K562 (cell line): ENCODE data around the gene CSNK1A1. TPM values are rescaled to one million over a fixed set of nuclear protein-coding genes. Genes with fewer than 3 reads are reported as not detected.

Experiments
- ATAC-seq: fragments of 200-7000 bp; cut with Tn5 transposase; 3 replicates; pipeline ENCODE4 v1.9.1; 2020; ENCODE audit warnings: moderate library complexity
- BruUV-seq: library from RNA; stranded (reverse); fragments of 400-500 nt; replicated peaks from 2 replicates; lab custom pipeline; 2021; lab: Mats Ljungman, UMichigan
- CTCF ChIA-PET: fragments of 300-600 bp; formaldehyde crosslinking; extraction: SDS; loops from one replicate; lab custom pipeline; 2021; ENCODE audit warnings: low intra/inter-chr PET ratio; lab: Yijun Ruan, JAX
- POLR2A ChIA-PET: fragments of 300-600, 350-650 bp; sonication (Branson Sonifier 250); formaldehyde crosslinking; extraction: SDS; loops from one replicate; lab custom pipeline; 2021; ENCODE audit warnings: antibody characterized with exemption, inconsistent platforms; lab: Yijun Ruan, JAX
- DNase-seq, 4 experiments: peaks; one replicate each; pipeline versions ENCODE4 v3.0.0 to v3.0.0-alpha.2; 2011 to 2018; ENCODE audit warnings: low spot score in 3 of 4, mixed read lengths in 3 of 4; ENCODE audit errors: extremely low read depth in 1 of 4
- FAIRE-seq: peaks from 2 replicates; lab custom pipeline; 2011; peaks lifted over from hg19 to GRCh38; lab: Jason Lieb, UNC
- H2AFZ ChIP-seq: 2 replicates; pipeline ENCODE4 v1.6.0; 2011; ENCODE audit warnings: low read depth, low read length, control low read depth, inconsistent platforms
- H3K27ac ChIP-seq: fragments of 200-600 bp; 3 replicates; pipeline ENCODE4 v1.8.0; 2011; ENCODE audit warnings: low read depth, mild to moderate bottlenecking, control low read depth, inconsistent platforms, low read length, moderate library complexity, mixed read lengths; ENCODE audit errors: extremely low read depth
- H3K27me3 ChIP-seq, 2 experiments: fragments of 300-600 bp in 1 of 2; 2 replicates in 1 of 2; 3 replicates in 1 of 2; pipeline versions ENCODE4 v1.6.0 to v1.8.0; 2011; ENCODE audit warnings: inconsistent platforms in 2 of 2, low read length in 2 of 2, mild to moderate bottlenecking in 1 of 2, mixed read lengths in 1 of 2, moderate library complexity in 1 of 2; ENCODE audit not compliant: control insufficient read depth in 2 of 2, insufficient read depth in 2 of 2
- H3K36me3 ChIP-seq: fragments of 300-600 bp; 3 replicates; pipeline ENCODE4 v1.8.0; 2011; ENCODE audit warnings: mild to moderate bottlenecking, low read length, inconsistent platforms; ENCODE audit not compliant: control insufficient read depth, insufficient read depth
- H3K4me1 ChIP-seq, 2 experiments: fragments of 200-600 bp in 1 of 2; replicated peaks in 1 of 2; 2 replicates in 1 of 2; 3 replicates in 1 of 2; pipeline versions ENCODE4 v1.5.1 to v1.8.0; 2011; ENCODE audit warnings: inconsistent platforms in 2 of 2, low read length in 2 of 2, mild to moderate bottlenecking in 1 of 2, mixed read lengths in 1 of 2, moderate library complexity in 1 of 2; ENCODE audit not compliant: control insufficient read depth in 2 of 2, insufficient read depth in 2 of 2
- H3K4me2 ChIP-seq: 2 replicates; pipeline ENCODE4 v1.6.1; 2011; ENCODE audit warnings: low read length, control low read depth, inconsistent platforms, mixed read lengths; ENCODE audit not compliant: insufficient read depth
- H3K4me3 ChIP-seq: fragments of 200-600 bp; sonication (generic), shearing (Covaris generic); 2 replicates; pipeline ENCODE4 v1.5.1; 2016; ENCODE audit warnings: control low read depth, inconsistent platforms
- H3K79me2 ChIP-seq: fragments of 200-600 bp; 3 replicates; pipeline ENCODE4 v1.8.0; 2011; ENCODE audit warnings: low read length, inconsistent platforms; ENCODE audit not compliant: control insufficient read depth, insufficient read depth
- H3K9ac ChIP-seq, 2 experiments: 2 replicates each; pipeline versions ENCODE4 v1.6.0 to v1.6.1; 2011; ENCODE audit warnings: low read depth in 2 of 2, low read length in 2 of 2, control low read depth in 1 of 2, inconsistent platforms in 1 of 2, mild to moderate bottlenecking in 1 of 2, mixed read lengths in 1 of 2; ENCODE audit not compliant: insufficient read depth in 1 of 2
- H3K9me1 ChIP-seq: one replicate; pipeline ENCODE4 v1.6.0; 2011; ENCODE audit warnings: inconsistent platforms, mild to moderate bottlenecking, low read length, moderate library complexity; ENCODE audit not compliant: control insufficient read depth, insufficient read depth
- H3K9me3 ChIP-seq: replicated peaks from 2 replicates; pipeline ENCODE4 v1.5.1; 2011; ENCODE audit warnings: low read depth, low read length, inconsistent platforms; ENCODE audit not compliant: control insufficient read depth, insufficient read depth
- H4K20me1 ChIP-seq: replicated peaks from 2 replicates; pipeline ENCODE4 v1.6.1; 2011; ENCODE audit warnings: low read length, inconsistent platforms, mixed read lengths; ENCODE audit not compliant: control insufficient read depth, insufficient read depth
- FOXP1 ChIP-seq: sonication (generic); formaldehyde crosslinking; IDR thresholded peaks from 2 replicates; pipeline ENCODE4 v1.8.0; 2022; ENCODE audit warnings: mild to moderate bottlenecking, missing genetic modification reagents
- MCM5 ChIP-seq: fragments of 450-650 bp; IDR thresholded peaks from 2 replicates; pipeline ENCODE4 v1.6.1; 2016; ENCODE audit warnings: low read depth
- MTA3 ChIP-seq: fragments of 450-650 bp; formaldehyde crosslinking; IDR thresholded peaks from 2 replicates; pipeline ENCODE4 v1.6.1; 2017; ENCODE audit warnings: mild to moderate bottlenecking, borderline replicate concordance
- NCOA1 ChIP-seq: fragments of 450-650 bp; IDR thresholded peaks from 2 replicates; pipeline ENCODE4 v1.6.1; 2016; ENCODE audit warnings: low read depth
- NR3C1 ChIP-seq: sonication (generic); formaldehyde crosslinking; IDR thresholded peaks from 2 replicates; pipeline ENCODE4 v1.8.1; 2022; ENCODE audit warnings: missing genetic modification reagents
- PHTF2 ChIP-seq: fragments of 250-450 bp; sonication (Bioruptor Pico); IDR thresholded peaks from 2 replicates; pipeline ENCODE4 v1.5.0; 2021; ENCODE audit warnings: mild to moderate bottlenecking
- RBM34 ChIP-seq: fragments of 200-400 bp; formaldehyde crosslinking; IDR thresholded peaks from 2 replicates; pipeline ENCODE4 v1.6.1; 2018; ENCODE audit warnings: low read length, borderline replicate concordance; ENCODE audit not compliant: insufficient read depth
- RFX5 ChIP-seq: IDR thresholded peaks from 2 replicates; pipeline ENCODE4 v1.6.1; 2011; ENCODE audit warnings: low read depth, mild to moderate bottlenecking, improper control_type of control experiment, low read length
- SIN3A ChIP-seq, 2 experiments: fragments of 150-350 bp in 1 of 2; IDR thresholded peaks; 2 replicates each; pipeline ENCODE4 v1.6.1; 2011 to 2016; ENCODE audit warnings: borderline replicate concordance in 2 of 2, low read depth in 2 of 2, low read length in 2 of 2, mild to moderate bottlenecking in 2 of 2, moderate library complexity in 2 of 2; ENCODE audit not compliant: control insufficient read depth in 1 of 2
- SMAD1 ChIP-seq: fragments of 150-350 bp; IDR thresholded peaks from 2 replicates; pipeline ENCODE4 v1.6.1; 2014; ENCODE audit warnings: low read length, low read depth; ENCODE audit not compliant: partially characterized antibody
- XRCC4 ChIP-seq: IDR thresholded peaks from one replicate; pipeline ENCODE4 v1.6.1; 2011; ENCODE audit not compliant: insufficient read depth, insufficient read length; ENCODE audit errors: extremely low read depth
- ZNF23 ChIP-seq: fragments of 250-450 bp; sonication (Bioruptor Pico); IDR thresholded peaks from 2 replicates; pipeline ENCODE4 v1.4.0; 2020; ENCODE audit warnings: mild to moderate bottlenecking
- WGBS: fragments of 100-300 bp; shearing (Covaris generic); methylation state at CpG from one replicate; pipeline ENCODE4 v1.1.6; 2016; ENCODE audit warnings: low coverage, mixed read lengths; ENCODE audit not compliant: insufficient coverage; ENCODE audit errors: missing lambda C conversion rate; 5-methylcytosine and 5-hydroxymethylcytosine counted together
- in situ Hi-C: fragments of 300-500 bp; cut with MboI; formaldehyde crosslinking; loops from 4 replicates; pipeline ENCODE4 v1.15.0; 2018; ENCODE audit warnings: inconsistent platforms, mixed read lengths
- intact Hi-C: fragments of 100-400 bp; cut with micrococcal nuclease; formaldehyde crosslinking; loops from 2 replicates; pipeline ENCODE4 v1.14.2; 2022
- polyA plus RNA-seq, 8 experiments: library from polyadenylated mRNA; depleted of rRNA in 4 of 8; stranded (reverse) in 5 of 8; unstranded in 3 of 8; fragments of >200 nt; fragmentation: Nextera tagmentation in 2 of 8; fragmentation: Illumina TruSeq in 1 of 8; extraction: Ambion mirVana in 2 of 8; extraction: Trizol in 1 of 8; gene quantifications; 2 replicates each; pipeline versions ENCODE4 v1.2.1 to v1.2.3, GENCODE V29; 2011 to 2014; ENCODE audit warnings: inconsistent platforms in 1 of 8, missing spikeins in 1 of 8
- total RNA-seq, 7 experiments: library from RNA; depleted of rRNA in 6 of 7; stranded (reverse); fragments of >200 nt in 6 of 7; fragmentation: Illumina TruSeq in 2 of 7; extraction: Trizol in 2 of 7; gene quantifications; 2 replicates each; pipeline versions ENCODE4 v1.2.1 to v1.2.3, GENCODE V29; 2011 to 2021; ENCODE audit warnings: low replicate concordance in 1 of 7
- TF ChIP-seq, protein P1 (sequence below), 2 experiments: fragments of 200-800 bp in 1 of 2; sonication (Bioruptor generic) in 1 of 2; sonication (generic) in 1 of 2; formaldehyde crosslinking in 1 of 2; IDR thresholded peaks in 1 of 2; conservative IDR thresholded peaks in 1 of 2; 2 replicates each; pipeline versions ENCODE4 v1.5.0 to v1.6.1; 2016 to 2020; ENCODE audit warnings: missing compliant biosample characterization in 1 of 2, missing genetic modification characterization in 1 of 2, missing genetic modification reagents in 1 of 2
- TF ChIP-seq, protein P2 (sequence below): fragments of 450-650 bp; IDR thresholded peaks from 2 replicates; pipeline ENCODE4 v1.6.1; 2014; ENCODE audit warnings: low read depth, mild to moderate bottlenecking, moderate library complexity, borderline replicate concordance
- TF ChIP-seq, protein P3 (sequence below): fragments of 250-450 bp; sonication (Bioruptor Pico); IDR thresholded peaks from 2 replicates; pipeline ENCODE4 v1.8.0; 2021; ENCODE audit warnings: mild to moderate bottlenecking, moderate library complexity
- TF ChIP-seq, protein P4 (sequence below): fragments of 450-650 bp; formaldehyde crosslinking; IDR thresholded peaks from 2 replicates; pipeline ENCODE4 v1.4.0; 2020; ENCODE audit warnings: mild to moderate bottlenecking, moderate library complexity

Gene CSNK1A1
- total and polyA plus RNA-seq, 9 of the 15 experiments (the other 6 are each of a cell fraction or from before 2014, with no cell fraction given): 49.1 to 196 (median 154) TPM

DNA sequence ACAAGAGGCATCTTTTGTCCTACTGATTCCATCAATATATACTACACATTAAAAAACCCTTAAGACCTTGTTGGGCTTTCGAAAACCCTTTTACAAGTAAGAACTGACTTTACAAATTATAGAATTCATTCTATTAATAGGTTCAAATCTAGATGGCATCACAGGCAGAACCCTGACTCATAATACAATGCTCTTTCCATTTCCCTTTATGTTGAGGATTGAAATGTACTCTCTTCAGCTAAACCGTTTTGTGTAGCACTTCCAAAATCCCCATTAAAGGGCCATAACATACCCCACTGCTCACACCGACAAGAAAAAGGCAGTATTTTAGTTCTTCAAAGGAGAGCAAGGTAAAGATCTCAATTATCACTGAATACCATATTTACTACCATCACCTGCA is 11.2 kb downstream of the CSNK1A1 start:
- H4K20me1 ChIP-seq: peaks cover 28% of the 10 kb centered on the region
- H3K9me3 ChIP-seq: no peaks in the 10 kb centered on the region
- FAIRE-seq (no peak), DNase-seq (no peak), ATAC-seq (no peak)
- H3K4me3 ChIP-seq: no peak overlapping the region
- POLR2A ChIA-PET: interaction anchor here (0.6 to 1.1 kb wide), 3 partner anchors 12 to 174 kb away, joined by 3 to 4 read pairs (median 3); no protein-coding TSS in a partner anchor
- H3K27ac ChIP-seq: no peak overlapping the region
- no TSS peak for BruUV-seq
- no peak overlapping the region for H3K9ac ChIP-seq
- no peak overlapping the region for H3K4me2 ChIP-seq
- peaks cover 72% of the 10 kb centered on the region for H3K36me3 ChIP-seq
- H2AFZ ChIP-seq: no peak overlapping the region
- in situ Hi-C loops: no loop called here
- no peaks in the 10 kb centered on the region for H3K9me1 ChIP-seq
- H3K4me1 ChIP-seq: peaks cover 5 to 18% of the 10 kb centered on the region in 2 experiments; a peak in 4 of 5 replicates
- intact Hi-C loops: no loop called here
- 77% methylated on average over 3 of the region's 3 CpGs for WGBS
- H3K79me2 ChIP-seq: peaks cover 95% of the 10 kb centered on the region
- no peaks in the 10 kb centered on the region for H3K27me3 ChIP-seq
- CTCF ChIA-PET: no interaction called here
- no peak for TF ChIP-seq NR3C1 (CRISPR knock-in tag)
- no peak for TF ChIP-seq MCM5
- TF ChIP-seq, protein P1, sequence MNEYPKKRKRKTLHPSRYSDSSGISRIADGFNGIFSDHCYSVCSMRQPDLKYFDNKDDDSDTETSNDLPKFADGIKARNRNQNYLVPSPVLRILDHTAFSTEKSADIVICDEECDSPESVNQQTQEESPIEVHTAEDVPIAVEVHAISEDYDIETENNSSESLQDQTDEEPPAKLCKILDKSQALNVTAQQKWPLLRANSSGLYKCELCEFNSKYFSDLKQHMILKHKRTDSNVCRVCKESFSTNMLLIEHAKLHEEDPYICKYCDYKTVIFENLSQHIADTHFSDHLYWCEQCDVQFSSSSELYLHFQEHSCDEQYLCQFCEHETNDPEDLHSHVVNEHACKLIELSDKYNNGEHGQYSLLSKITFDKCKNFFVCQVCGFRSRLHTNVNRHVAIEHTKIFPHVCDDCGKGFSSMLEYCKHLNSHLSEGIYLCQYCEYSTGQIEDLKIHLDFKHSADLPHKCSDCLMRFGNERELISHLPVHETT (CRISPR knock-in tag; conservative IDR thresholded peaks at IDR 0.05 in 1 of 2, IDR thresholded peaks at IDR 0.05 in 1 of 2): no peak
- TF ChIP-seq, protein P2, sequence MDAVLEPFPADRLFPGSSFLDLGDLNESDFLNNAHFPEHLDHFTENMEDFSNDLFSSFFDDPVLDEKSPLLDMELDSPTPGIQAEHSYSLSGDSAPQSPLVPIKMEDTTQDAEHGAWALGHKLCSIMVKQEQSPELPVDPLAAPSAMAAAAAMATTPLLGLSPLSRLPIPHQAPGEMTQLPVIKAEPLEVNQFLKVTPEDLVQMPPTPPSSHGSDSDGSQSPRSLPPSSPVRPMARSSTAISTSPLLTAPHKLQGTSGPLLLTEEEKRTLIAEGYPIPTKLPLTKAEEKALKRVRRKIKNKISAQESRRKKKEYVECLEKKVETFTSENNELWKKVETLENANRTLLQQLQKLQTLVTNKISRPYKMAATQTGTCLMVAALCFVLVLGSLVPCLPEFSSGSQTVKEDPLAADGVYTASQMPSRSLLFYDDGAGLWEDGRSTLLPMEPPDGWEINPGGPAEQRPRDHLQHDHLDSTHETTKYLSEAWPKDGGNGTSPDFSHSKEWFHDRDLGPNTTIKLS: no peak
- TF ChIP-seq XRCC4: no peak
- no peak for TF ChIP-seq NCOA1
- TF ChIP-seq PHTF2 (CRISPR knock-in tag): no peak
- no peak for TF ChIP-seq MTA3
- TF ChIP-seq FOXP1 (CRISPR knock-in tag): no peak
- TF ChIP-seq, protein P3, sequence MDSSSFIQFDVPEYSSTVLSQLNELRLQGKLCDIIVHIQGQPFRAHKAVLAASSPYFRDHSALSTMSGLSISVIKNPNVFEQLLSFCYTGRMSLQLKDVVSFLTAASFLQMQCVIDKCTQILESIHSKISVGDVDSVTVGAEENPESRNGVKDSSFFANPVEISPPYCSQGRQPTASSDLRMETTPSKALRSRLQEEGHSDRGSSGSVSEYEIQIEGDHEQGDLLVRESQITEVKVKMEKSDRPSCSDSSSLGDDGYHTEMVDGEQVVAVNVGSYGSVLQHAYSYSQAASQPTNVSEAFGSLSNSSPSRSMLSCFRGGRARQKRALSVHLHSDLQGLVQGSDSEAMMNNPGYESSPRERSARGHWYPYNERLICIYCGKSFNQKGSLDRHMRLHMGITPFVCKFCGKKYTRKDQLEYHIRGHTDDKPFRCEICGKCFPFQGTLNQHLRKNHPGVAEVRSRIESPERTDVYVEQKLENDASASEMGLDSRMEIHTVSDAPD: no peak
- TF ChIP-seq, protein P4, sequence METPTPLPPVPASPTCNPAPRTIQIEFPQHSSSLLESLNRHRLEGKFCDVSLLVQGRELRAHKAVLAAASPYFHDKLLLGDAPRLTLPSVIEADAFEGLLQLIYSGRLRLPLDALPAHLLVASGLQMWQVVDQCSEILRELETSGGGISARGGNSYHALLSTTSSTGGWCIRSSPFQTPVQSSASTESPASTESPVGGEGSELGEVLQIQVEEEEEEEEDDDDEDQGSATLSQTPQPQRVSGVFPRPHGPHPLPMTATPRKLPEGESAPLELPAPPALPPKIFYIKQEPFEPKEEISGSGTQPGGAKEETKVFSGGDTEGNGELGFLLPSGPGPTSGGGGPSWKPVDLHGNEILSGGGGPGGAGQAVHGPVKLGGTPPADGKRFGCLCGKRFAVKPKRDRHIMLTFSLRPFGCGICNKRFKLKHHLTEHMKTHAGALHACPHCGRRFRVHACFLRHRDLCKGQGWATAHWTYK (CRISPR knock-in tag): no peak
- TF ChIP-seq SMAD1: no peak
- no peak for TF ChIP-seq RFX5
- no peak for TF ChIP-seq SIN3A (IDR thresholded peaks at IDR 0.05; ENCODE audit: borderline replicate concordance in 2 of 2, control insufficient read depth in 1 of 2, low read depth in 2 of 2, low read length in 2 of 2)
- TF ChIP-seq RBM34: no peak
- no peak for TF ChIP-seq ZNF23 (CRISPR knock-in tag)
